Transverse colon (tissue), 4 donors: ENCODE results near the gene SLMAP.

Source experiments
- CTCF ChIP-seq, 5 experiments: fragments of 200-600 bp in 3 of 5; fragments of 450-650 bp in 2 of 5; sonication (generic) in 3 of 5; IDR thresholded peaks; 1 replicate in 2 of 5; 2 replicates in 3 of 5; pipeline ENCODE4 v1.5.1; 2016 to 2017; ENCODE audit warnings: antibody characterized with exemption in 5 of 5, inconsistent platforms in 3 of 5, mild to moderate bottlenecking in 2 of 5, moderate library complexity in 1 of 5
- POLR2AphosphoS5 ChIP-seq, 3 donors: sonication (generic); formaldehyde crosslinking; IDR thresholded peaks; one replicate each; pipeline ENCODE4 v1.6.1; 2016; ENCODE audit warnings: antibody characterized with exemption in 3 of 3

- no peak for TF ChIP-seq CTCF (IDR thresholded peaks at IDR 0.05)
- TF ChIP-seq POLR2AphosphoS5 (IDR thresholded peaks at IDR 0.05) = no peak
These were observed 49.2 kb downstream of the SLMAP start for GRCh38 chr3:57805266-57805665.
